Chondrocyte (in vitro differentiated cells): Measurements from ENCODE around the gene KCNE2. TPM values are rescaled to one million over a fixed set of nuclear protein-coding genes. Genes with fewer than 3 reads are reported as not detected.

Experiments
- DNase-seq: peaks from one replicate; pipeline ENCODE4 v3.0.0; 2021; ENCODE audit warnings: mixed read lengths, low spot score
- H3K27ac Mint-ChIP-seq: one replicate; pipeline ENCODE4 v1.8.0; 2021; ENCODE audit warnings: mild to moderate bottlenecking, moderate library complexity, mixed read lengths; ENCODE audit not compliant: unreplicated experiment
- H3K27me3 Mint-ChIP-seq: 2 replicates; pipeline ENCODE4 v1.8.0; 2021; ENCODE audit warnings: low read depth, mixed read lengths
- H3K36me3 Mint-ChIP-seq: 2 replicates; pipeline ENCODE4 v1.8.0; 2021; ENCODE audit warnings: low read depth, mixed read lengths
- H3K4me1 Mint-ChIP-seq: 2 replicates; pipeline ENCODE4 v1.8.0; 2021; ENCODE audit warnings: low read depth, mild to moderate bottlenecking, mixed read lengths
- H3K4me3 Mint-ChIP-seq: one replicate; pipeline ENCODE4 v1.8.0; 2021; ENCODE audit warnings: mild to moderate bottlenecking, moderate library complexity, mixed read lengths; ENCODE audit not compliant: unreplicated experiment
- H3K9me3 Mint-ChIP-seq: 2 replicates; pipeline ENCODE4 v1.8.0; 2021; ENCODE audit warnings: low read depth, mixed read lengths
- total RNA-seq: library from RNA; stranded (reverse); gene quantifications from 3 replicates; pipeline ENCODE4 v1.2.1, GENCODE V29; 2021
- TF ChIP-seq, protein P1 (sequence below): fragments of 200-600 bp; sonication (generic); IDR thresholded peaks from 2 replicates; pipeline ENCODE4 v1.5.0; 2021; ENCODE audit warnings: antibody characterized with exemption, mild to moderate bottlenecking, moderate library complexity

KCNE2 gene
- total RNA-seq, 1 donor from 2014 or later, result 0.35 TPM

- Mint-ChIP-seq H3K9me3 (peaks cover 4% of the 10 kb centered on the region), H3K4me1 (peaks cover 85% of the 10 kb centered on the region), H3K4me3 (no peak overlapping the region), H3K36me3 (no peaks in the 10 kb centered on the region), H3K27me3 (no peaks in the 10 kb centered on the region), H3K27ac (no peak overlapping the region)
- DNase-seq, result no peak
- TF ChIP-seq, protein P1, sequence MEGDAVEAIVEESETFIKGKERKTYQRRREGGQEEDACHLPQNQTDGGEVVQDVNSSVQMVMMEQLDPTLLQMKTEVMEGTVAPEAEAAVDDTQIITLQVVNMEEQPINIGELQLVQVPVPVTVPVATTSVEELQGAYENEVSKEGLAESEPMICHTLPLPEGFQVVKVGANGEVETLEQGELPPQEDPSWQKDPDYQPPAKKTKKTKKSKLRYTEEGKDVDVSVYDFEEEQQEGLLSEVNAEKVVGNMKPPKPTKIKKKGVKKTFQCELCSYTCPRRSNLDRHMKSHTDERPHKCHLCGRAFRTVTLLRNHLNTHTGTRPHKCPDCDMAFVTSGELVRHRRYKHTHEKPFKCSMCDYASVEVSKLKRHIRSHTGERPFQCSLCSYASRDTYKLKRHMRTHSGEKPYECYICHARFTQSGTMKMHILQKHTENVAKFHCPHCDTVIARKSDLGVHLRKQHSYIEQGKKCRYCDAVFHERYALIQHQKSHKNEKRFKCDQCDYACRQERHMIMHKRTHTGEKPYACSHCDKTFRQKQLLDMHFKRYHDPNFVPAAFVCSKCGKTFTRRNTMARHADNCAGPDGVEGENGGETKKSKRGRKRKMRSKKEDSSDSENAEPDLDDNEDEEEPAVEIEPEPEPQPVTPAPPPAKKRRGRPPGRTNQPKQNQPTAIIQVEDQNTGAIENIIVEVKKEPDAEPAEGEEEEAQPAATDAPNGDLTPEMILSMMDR, result no peak
Observed at GRCh38 chr21:34343838-34344381, 19.9 kb upstream of the KCNE2 start.

GRCh38 chr21:34344584-34344983 is 19.2 kb upstream of the KCNE2 start:
- H3K27ac Mint-ChIP-seq, result no peak overlapping the region
- no peaks in the 10 kb centered on the region for H3K36me3 Mint-ChIP-seq
- H3K4me3 Mint-ChIP-seq, result no peak overlapping the region
- no peaks in the 10 kb centered on the region for H3K27me3 Mint-ChIP-seq
- DNase-seq, result no peak
- TF ChIP-seq, protein P1, result no peak
- peaks cover 4% of the 10 kb centered on the region for H3K9me3 Mint-ChIP-seq
- peaks cover 78% of the 10 kb centered on the region for H3K4me1 Mint-ChIP-seq

DNA sequence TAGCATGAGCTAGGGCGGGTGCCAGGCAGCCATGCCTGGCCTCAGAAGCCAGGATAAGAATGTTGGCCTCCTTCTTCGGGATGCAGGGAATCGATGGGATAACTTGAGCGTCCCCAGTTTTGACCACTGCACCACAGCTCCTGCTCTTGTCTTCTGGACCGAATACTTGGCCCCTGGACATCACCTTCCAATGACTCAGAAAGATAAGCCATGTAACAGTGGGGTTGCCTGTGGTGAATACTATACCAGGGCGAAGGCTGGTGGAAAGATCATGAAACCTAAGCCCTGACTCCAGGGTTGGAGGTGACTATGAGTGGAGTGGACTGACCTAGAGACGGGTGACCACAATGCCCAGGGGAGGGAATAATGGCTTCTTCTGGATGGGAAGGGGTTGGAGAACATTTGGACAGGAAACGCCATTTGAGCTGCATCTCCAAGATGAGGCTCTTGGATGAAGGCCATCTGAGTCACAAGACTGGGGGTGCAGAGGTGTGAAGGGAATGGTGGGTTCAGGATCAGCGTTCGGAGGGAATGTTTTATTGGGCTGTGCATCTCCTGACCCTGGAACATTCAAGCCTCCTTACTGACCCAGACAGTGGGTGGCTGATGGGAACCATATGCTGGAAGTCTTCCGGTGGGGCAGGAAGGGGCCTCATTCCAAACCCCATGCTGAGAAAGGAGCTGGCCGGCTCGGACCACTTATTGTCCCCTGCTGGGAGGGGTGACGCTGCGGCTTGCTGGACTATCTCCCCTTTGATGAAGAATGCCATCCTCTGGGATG is 18.5 kb upstream of the KCNE2 start:
- H3K9me3 Mint-ChIP-seq, result peaks cover 4% of the 10 kb centered on the region
- TF ChIP-seq, protein P1, result no peak
- no peaks in the 10 kb centered on the region for H3K36me3 Mint-ChIP-seq

GRCh38 chr21:34345892-34346291 is 17.9 kb upstream of the KCNE2 start:
- peaks cover 4% of the 10 kb centered on the region for H3K9me3 Mint-ChIP-seq
- no peak for DNase-seq
- peak overlapping the region; percentile 18 for H3K4me3 Mint-ChIP-seq
- H3K36me3 Mint-ChIP-seq, result no peaks in the 10 kb centered on the region
- H3K4me1 Mint-ChIP-seq, result peaks cover 66% of the 10 kb centered on the region
- TF ChIP-seq, protein P1, result no peak
- no peaks in the 10 kb centered on the region for H3K27me3 Mint-ChIP-seq
- H3K27ac Mint-ChIP-seq, result peak overlapping the region; percentile 88

More for the DNA sequence above, 18.5 kb upstream of the KCNE2 start:
- Mint-ChIP-seq H3K27ac (peak overlapping the region; percentile 88), H3K4me1 (peaks cover 71% of the 10 kb centered on the region), H3K27me3 (no peaks in the 10 kb centered on the region), H3K4me3 (peak overlapping the region; percentile 18)
- no peak for DNase-seq

DNA sequence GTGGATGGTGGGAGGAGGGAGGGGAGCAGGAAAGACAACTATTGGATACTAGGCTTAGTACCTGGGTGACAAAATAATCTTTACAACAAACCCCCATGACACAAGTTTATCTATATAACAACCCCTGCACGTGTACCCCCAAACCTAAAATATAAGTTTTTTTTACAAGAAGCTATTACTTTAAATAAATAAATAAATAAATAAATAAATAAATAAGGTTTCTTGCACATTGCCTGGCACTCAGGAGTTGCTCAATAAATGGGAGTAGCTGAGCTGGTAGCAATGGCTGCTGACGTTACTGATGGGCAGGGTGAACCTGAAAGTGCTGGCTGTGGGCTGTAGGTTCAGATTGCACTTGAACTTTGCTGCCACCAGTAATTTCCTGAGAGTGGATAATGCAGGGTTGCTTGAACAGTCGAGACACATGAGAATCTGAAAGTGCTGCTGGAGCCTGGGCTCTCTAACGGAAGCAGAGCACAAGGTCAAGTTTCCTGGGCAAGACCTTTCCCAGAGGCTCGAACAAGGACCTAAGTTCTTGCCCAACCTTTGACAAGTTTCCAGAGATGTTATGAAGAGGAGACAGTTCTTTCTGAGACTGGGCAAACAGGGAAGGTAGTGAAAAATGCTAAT is 14.8 kb upstream of the KCNE2 start:
- Mint-ChIP-seq H3K27ac (no peak overlapping the region), H3K4me1 (peaks cover 45% of the 10 kb centered on the region), H3K9me3 (peaks cover 4% of the 10 kb centered on the region), H3K36me3 (no peaks in the 10 kb centered on the region), H3K27me3 (no peaks in the 10 kb centered on the region), H3K4me3 (no peak overlapping the region)
- DNase-seq, result no peak
- TF ChIP-seq, protein P1, result no peak
